B cell (primary cell): Measurements from ENCODE around the gene PGAP6. TPM values are rescaled to one million over a fixed set of nuclear protein-coding genes. Genes with fewer than 3 reads are reported as not detected.
A peak's percentile ranks its signal among the peaks of the same experiment; 100 is the strongest.

Experiments used
- ATAC-seq: fragments of 200-7000 bp; cut with Tn5 transposase; one replicate; pipeline ENCODE4 v1.10.0; 2021; ENCODE audit warnings: low read depth, mild to moderate bottlenecking, moderate number of reproducible peaks, moderate library complexity
- CTCF ChIA-PET: fragments of 350-600 bp; sonication (Branson Sonifier 250); formaldehyde crosslinking; loops from one replicate; lab custom pipeline; 2021; ENCODE audit warnings: antibody characterized with exemption, inconsistent platforms; lab: Charles Lee
- POLR2A ChIA-PET: fragments of 350-600 bp; sonication (Branson Sonifier 250); formaldehyde crosslinking; loops from one replicate; lab custom pipeline; 2021; ENCODE audit warnings: antibody characterized with exemption; lab: Charles Lee
- DNase-seq: peaks from one replicate; pipeline ENCODE4 v3.0.0; 2013
- H2AFZ ChIP-seq: 2 replicates; pipeline ENCODE4 v1.6.1; 2012; ENCODE audit warnings: mild to moderate bottlenecking, low read depth, low read length; ENCODE audit not compliant: insufficient read depth, poor library complexity, severe bottlenecking
- H3K27ac ChIP-seq, 2 donors: 1 replicate in 1 of 2; 2 replicates in 1 of 2; pipeline ENCODE4 v1.5.1; 2012 to 2013; ENCODE audit warnings: low read length in 2 of 2, mild to moderate bottlenecking in 2 of 2, moderate library complexity in 1 of 2
- H3K27me3 ChIP-seq, 4 experiments: fragments of 200-600 bp in 1 of 4; sonication (generic) in 1 of 4; replicated peaks in 1 of 4; 1 replicate in 2 of 4; 2 replicates in 2 of 4; pipeline versions ENCODE4 v1.6.1 to v1.7.0; 2013 to 2016; ENCODE audit warnings: low read length in 3 of 4, mild to moderate bottlenecking in 2 of 4, mixed read lengths in 1 of 4, moderate library complexity in 1 of 4; ENCODE audit not compliant: insufficient read depth in 4 of 4, control insufficient read depth in 3 of 4; ENCODE audit errors: control extremely low read depth in 1 of 4
- H3K36me3 ChIP-seq, 2 experiments: replicated peaks in 1 of 2; 1 replicate in 1 of 2; 2 replicates in 1 of 2; pipeline versions ENCODE4 v1.6.1 to v1.7.1; 2013; ENCODE audit warnings: low read length in 1 of 2; ENCODE audit not compliant: insufficient read depth in 2 of 2, control insufficient read depth in 1 of 2; ENCODE audit errors: control extremely low read depth in 1 of 2, extremely low read depth in 1 of 2
- H3K4me1 ChIP-seq, 2 donors: fragments of 200-600 bp in 1 of 2; sonication (generic) in 1 of 2; 1 replicate in 1 of 2; 2 replicates in 1 of 2; pipeline versions ENCODE4 v1.5.1 to v1.6.1; 2013 to 2017; ENCODE audit warnings: low read length in 2 of 2; ENCODE audit not compliant: control insufficient read depth in 2 of 2, insufficient read depth in 2 of 2
- H3K4me2 ChIP-seq: replicated peaks from 2 replicates; pipeline ENCODE3; 2012; ENCODE audit warnings: mild to moderate bottlenecking, low read depth, low read length; ENCODE audit not compliant: poor library complexity, severe bottlenecking
- H3K4me3 ChIP-seq, 5 experiments: fragments of 200-600 bp in 1 of 5; sonication (generic) in 1 of 5; 1 replicate in 3 of 5; 2 replicates in 2 of 5; pipeline versions ENCODE4 v1.5.1 to v1.7.0; 2011 to 2016; ENCODE audit warnings: low read length in 4 of 5, mild to moderate bottlenecking in 4 of 5, low read depth in 2 of 5, control low read depth in 1 of 5, moderate library complexity in 1 of 5; ENCODE audit not compliant: insufficient read depth in 1 of 5; ENCODE audit errors: control extremely low read depth in 1 of 5, extremely low read depth in 1 of 5
- H3K79me2 ChIP-seq: fragments of 200-600 bp; sonication (generic); one replicate; pipeline ENCODE4 v1.6.0; 2016; ENCODE audit warnings: low read length; ENCODE audit not compliant: control insufficient read depth, insufficient read depth
- H3K9ac ChIP-seq: fragments of 200-600 bp; sonication (generic); 2 replicates; pipeline ENCODE4 v1.6.1; 2017; ENCODE audit warnings: mild to moderate bottlenecking, low read length, moderate library complexity
- H3K9me3 ChIP-seq, 3 donors: one replicate each; pipeline versions ENCODE4 v1.6.1 to v1.7.1; 2013; ENCODE audit warnings: low read length in 2 of 3; ENCODE audit not compliant: control insufficient read depth in 2 of 3, insufficient read depth in 1 of 3; ENCODE audit errors: control extremely low read depth in 1 of 3
- H4K20me1 ChIP-seq: 2 replicates; pipeline ENCODE4 v1.6.0; 2012; ENCODE audit warnings: mild to moderate bottlenecking, low read length; ENCODE audit not compliant: insufficient read depth, control insufficient read depth, poor library complexity, severe bottlenecking
- H3K27ac Mint-ChIP-seq: one replicate; pipeline ENCODE4 v1.8.0; 2021; ENCODE audit warnings: mixed read lengths
- H3K27me3 Mint-ChIP-seq: one replicate; pipeline ENCODE4 v1.8.0; 2021; ENCODE audit warnings: mixed read lengths
- H3K4me1 Mint-ChIP-seq: one replicate; pipeline ENCODE4 v1.8.0; 2021; ENCODE audit warnings: mixed read lengths
- H3K4me3 Mint-ChIP-seq: one replicate; pipeline ENCODE4 v1.8.0; 2021; ENCODE audit warnings: mixed read lengths
- H3K9me3 Mint-ChIP-seq: one replicate; pipeline ENCODE4 v1.8.0; 2022; ENCODE audit warnings: mixed read lengths; ENCODE audit not compliant: insufficient read depth
- CTCF ChIP-seq: fragments of 200-600 bp; IDR thresholded peaks from one replicate; pipeline ENCODE4 v1.8.0; 2022; ENCODE audit warnings: antibody characterized with exemption, mild to moderate bottlenecking
- EZH2 ChIP-seq: IDR thresholded peaks from 2 replicates; pipeline ENCODE4 v1.6.1; 2012; ENCODE audit warnings: borderline replicate concordance, low read depth, mild to moderate bottlenecking, moderate library complexity, low read length; ENCODE audit not compliant: insufficient read depth, poor library complexity, severe bottlenecking
- WGBS: methylation state at CpG from one replicate; pipeline ENCODE4 v1.1.5; 2013; ENCODE audit warnings: missing lambda C conversion rate; ENCODE audit not compliant: insufficient coverage; 5-methylcytosine and 5-hydroxymethylcytosine counted together
- intact Hi-C: fragments of 100-400 bp; cut with micrococcal nuclease; formaldehyde crosslinking; loops from one replicate; pipeline ENCODE4 v1.10.0; 2022
- polyA plus RNA-seq: library from polyadenylated mRNA; depleted of rRNA; stranded (reverse); fragments of >200 nt; gene quantifications from 2 replicates; pipeline ENCODE4 v1.2.3, GENCODE V29; 2012
- total RNA-seq, 2 donors: library from RNA; stranded (reverse); fragments of 120-200 nt in 1 of 2; gene quantifications; 1 replicate in 1 of 2; 2 replicates in 1 of 2; pipeline versions ENCODE4 v1.2.3 to v1.2.4, GENCODE V29; 2013 to 2022

PGAP6 gene
- total and polyA plus RNA-seq, 2 donors (not counting 1 experiment from before 2014, with no cell fraction given): 47.4 to 158 TPM

GRCh38 chr16:347203-347602 lies 34.6 kb downstream of the PGAP6 start:
- no peak overlapping the region for H3K4me2 ChIP-seq
- H3K27me3 Mint-ChIP-seq: no peaks in the 10 kb centered on the region
- intact Hi-C loops: no loop called here
- WGBS: 97% methylated on average over 5 of the region's 6 CpGs
- no peaks in the 10 kb centered on the region for H3K9me3 Mint-ChIP-seq
- no peak overlapping the region for H2AFZ ChIP-seq
- H3K4me3 Mint-ChIP-seq: no peak overlapping the region
- peaks cover 88% of the 10 kb centered on the region for H4K20me1 ChIP-seq
- no peaks in the 10 kb centered on the region for H3K9me3 ChIP-seq
- TF ChIP-seq EZH2: no peak
- no peak for TF ChIP-seq CTCF
- no peak overlapping the region for H3K27ac Mint-ChIP-seq
- peaks cover 91% of the 10 kb centered on the region for H3K79me2 ChIP-seq
- DNase-seq (peak; percentile 3), ATAC-seq (no peak)
- H3K4me1 ChIP-seq: peaks cover 12 to 25% of the 10 kb centered on the region in 2 donors
- H3K27me3 ChIP-seq: no peaks in the 10 kb centered on the region
- ChIA-PET CTCF (no interaction called here), POLR2A (no interaction called here)
- H3K27ac ChIP-seq: no peak overlapping the region
- no peak overlapping the region for H3K4me3 ChIP-seq
- H3K4me1 Mint-ChIP-seq: peaks cover 43% of the 10 kb centered on the region
- H3K36me3 ChIP-seq: peaks cover 5 to 32% of the 10 kb centered on the region in 2 experiments
- H3K9ac ChIP-seq: no peak overlapping the region

GRCh38 chr16:346587-346986 lies 35.2 kb downstream of the PGAP6 start:
- 98% methylated on average over 15 of the region's 15 CpGs for WGBS
- Histone ChIP-seq H3K27me3 (no peaks in the 10 kb centered on the region), H3K4me3 (no peak overlapping the region), H3K4me1 (peaks cover 12 to 22% of the 10 kb centered on the region in 2 donors), H4K20me1 (peaks cover 87% of the 10 kb centered on the region), H3K9me3 (no peaks in the 10 kb centered on the region), H3K79me2 (peaks cover 94% of the 10 kb centered on the region), H3K27ac (no peak overlapping the region), H3K9ac (no peak overlapping the region), H3K36me3 (peaks cover 5 to 32% of the 10 kb centered on the region in 2 experiments), H3K4me2 (no peak overlapping the region), H2AFZ (no peak overlapping the region)
- H3K4me3 Mint-ChIP-seq: no peak overlapping the region
- POLR2A ChIA-PET: no interaction called here
- DNase-seq (peak; percentile 2), ATAC-seq (no peak)
- intact Hi-C loops: no loop called here
- H3K9me3 Mint-ChIP-seq: no peaks in the 10 kb centered on the region
- CTCF ChIA-PET: interaction anchor here (0.6 kb wide), 1 partner anchor 165 kb away, joined by 3 read pairs; no protein-coding TSS in a partner anchor
- TF ChIP-seq EZH2: no peak
- no peaks in the 10 kb centered on the region for H3K27me3 Mint-ChIP-seq
- no peak overlapping the region for H3K27ac Mint-ChIP-seq
- peaks cover 46% of the 10 kb centered on the region for H3K4me1 Mint-ChIP-seq
